NCI-H1048 (cell line): ENCODE results near the gene KCNJ15.

Source experiments
- DNase-seq: peaks from one replicate; lab custom pipeline; 2025; lab: John Stamatoyannopoulos, UW

Gene KCNJ15

GRCh38 chr21:38299671-38300070 is 42.9 kb downstream of the KCNJ15 start:
- no peak for DNase-seq

DNA sequence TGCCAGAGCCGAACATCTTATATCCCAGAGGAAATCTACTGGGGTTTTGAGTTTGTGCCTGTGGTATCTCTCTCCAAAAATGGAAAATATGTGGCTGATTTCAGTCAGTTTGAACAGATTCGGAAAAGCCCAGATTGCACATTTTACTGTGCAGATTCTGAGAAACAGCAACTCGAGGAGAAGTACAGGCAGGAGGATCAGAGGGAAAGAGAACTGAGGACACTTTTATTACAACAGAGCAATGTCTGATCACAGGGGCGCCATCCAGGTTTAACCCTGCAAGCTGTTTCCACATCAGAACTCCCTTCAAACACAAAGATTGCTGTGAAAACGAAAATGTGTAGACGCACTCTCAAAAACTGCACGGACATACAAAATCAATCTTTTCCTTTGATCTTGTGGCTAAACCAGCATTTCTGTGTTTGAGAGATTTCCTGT is 43.4 kb downstream of the KCNJ15 start:
- DNase-seq = no peak

- no peak for DNase-seq
Measured at GRCh38 chr21:38301321-38302214, 44.8 kb downstream of the KCNJ15 start.

DNA sequence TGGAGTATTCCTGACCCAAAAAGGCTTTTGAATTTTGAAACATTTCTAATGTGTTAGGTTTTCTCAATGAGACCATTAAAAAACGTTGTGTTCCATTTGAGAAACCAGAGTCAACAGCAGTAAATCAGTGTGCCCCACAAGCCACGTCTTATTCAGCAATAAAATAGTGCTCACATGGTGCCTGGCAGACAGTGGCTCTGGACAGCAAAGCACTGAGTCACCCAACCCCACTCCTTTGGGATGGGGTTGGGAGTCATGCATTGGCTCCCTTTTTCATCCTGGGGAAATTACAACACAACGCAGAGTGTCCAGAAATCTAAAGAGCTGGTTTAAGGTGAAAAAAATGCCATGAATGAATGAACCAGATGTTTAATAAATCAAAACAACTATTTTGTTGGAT is 46.5 kb downstream of the KCNJ15 start:
- DNase-seq = no peak

- no peak for DNase-seq
Measured at GRCh38 chr21:38306433-38307141, 49.8 kb downstream of the KCNJ15 start.

- no peak for DNase-seq
Measured at GRCh38 chr21:38307771-38308531, 51.2 kb downstream of the KCNJ15 start.

- DNase-seq = no peak
Measured at GRCh38 chr21:38308532-38309119, 51.8 kb downstream of the KCNJ15 start.

GRCh38 chr21:38310646-38311485 is 54.1 kb downstream of the KCNJ15 start:
- no peak for DNase-seq

DNA sequence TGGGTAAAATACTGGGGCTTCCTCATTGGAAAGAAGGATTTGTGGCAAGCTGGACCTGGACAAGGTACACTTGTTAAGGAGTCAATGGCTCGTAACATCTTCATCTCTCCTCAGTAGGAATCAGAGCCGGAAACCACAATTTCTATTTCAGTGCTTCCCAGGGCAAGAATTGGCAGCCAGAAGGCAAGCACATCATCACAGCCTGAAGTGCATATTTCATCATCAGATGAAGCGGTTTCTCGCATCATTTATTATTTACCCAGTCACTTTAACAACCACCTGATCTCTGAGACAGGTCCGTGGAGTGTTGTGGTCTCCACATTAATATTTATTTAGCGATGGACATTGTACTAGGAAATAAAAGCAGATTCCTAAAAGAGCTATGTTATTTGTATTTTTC is 55.0 kb downstream of the KCNJ15 start:
- no peak for DNase-seq

DNA sequence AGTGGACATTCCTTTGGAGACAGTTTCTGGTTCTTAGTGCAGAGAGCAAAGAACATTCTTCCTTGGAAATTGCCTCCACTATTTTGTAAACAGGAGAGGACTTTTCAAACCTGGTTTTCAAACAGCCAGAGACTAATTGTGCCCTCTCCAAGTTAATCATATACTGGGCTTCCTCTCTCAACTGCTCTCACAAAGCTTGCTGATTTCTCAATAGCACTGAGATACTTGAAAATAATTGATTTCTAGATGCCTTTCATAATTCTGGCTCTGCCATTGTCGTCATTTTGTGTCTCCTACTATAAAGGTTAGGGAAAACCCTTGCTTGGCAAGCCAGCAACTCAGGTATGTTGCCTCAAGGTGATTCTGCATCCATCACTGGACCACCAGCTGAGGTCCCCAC is 56.0 kb downstream of the KCNJ15 start:
- no peak for DNase-seq

DNA sequence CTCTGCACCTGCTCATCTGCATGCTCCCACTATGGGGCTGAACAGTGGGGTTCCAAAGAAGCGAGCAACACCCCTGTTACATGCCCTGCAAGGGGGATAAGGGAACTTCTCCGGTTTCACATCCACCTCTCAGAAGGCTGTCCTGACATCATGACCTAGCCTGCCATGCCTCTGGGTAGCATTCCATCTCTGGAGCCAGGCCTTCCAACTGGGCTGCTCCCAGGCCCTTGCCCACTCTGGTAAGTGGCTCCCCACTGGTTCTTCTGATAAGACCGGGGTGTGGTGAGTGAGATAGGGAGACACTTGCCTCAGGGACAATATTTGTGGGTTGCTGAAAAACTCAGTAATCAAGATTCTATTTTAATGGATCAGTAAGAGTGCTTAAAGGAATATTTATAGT is 57.8 kb downstream of the KCNJ15 start:
- DNase-seq = no peak

DNA sequence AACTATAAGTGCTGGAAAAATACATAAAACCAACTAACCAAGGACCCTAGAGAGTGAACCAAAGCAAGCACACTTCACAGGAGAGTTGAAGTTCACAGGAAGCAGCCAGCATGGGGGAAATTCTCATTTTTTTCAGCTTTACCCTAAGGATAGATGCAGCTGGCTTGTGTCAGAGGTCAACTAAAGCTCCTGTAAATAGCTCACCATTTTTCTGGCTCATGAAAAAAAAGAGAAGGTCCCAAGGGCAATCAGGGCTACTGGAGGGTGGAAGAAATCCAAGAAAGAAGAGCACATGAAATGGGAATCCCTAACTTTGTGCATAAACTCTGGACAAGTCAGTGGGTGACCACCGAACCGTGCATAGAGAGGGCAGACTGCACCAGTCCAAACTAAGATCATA is 58.3 kb downstream of the KCNJ15 start:
- DNase-seq = no peak

DNA sequence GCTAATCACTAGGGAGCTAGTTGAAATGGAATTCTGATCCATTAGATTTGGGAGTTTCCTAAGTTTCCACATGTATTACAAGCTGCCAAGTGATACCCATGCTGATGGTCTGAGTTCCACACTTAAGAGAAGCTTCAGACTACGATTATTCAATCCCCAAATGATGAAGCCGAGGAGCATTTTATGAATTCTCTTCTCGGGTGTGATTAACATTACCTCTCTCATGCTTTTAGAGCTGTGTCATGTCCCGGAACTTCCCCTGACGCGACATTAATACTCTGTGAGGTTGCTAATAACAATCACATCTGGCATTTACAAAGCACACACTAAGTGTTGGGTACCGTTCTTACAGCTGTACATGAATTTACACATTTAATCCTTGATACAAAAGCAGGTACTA is 63.0 kb downstream of the KCNJ15 start:
- DNase-seq = no peak

- DNase-seq = no peak
Measured at GRCh38 chr21:38321568-38321967, 64.8 kb downstream of the KCNJ15 start.

- DNase-seq = no peak
Measured at GRCh38 chr21:38322311-38322950, 65.6 kb downstream of the KCNJ15 start.

- no peak for DNase-seq
Measured at GRCh38 chr21:38323721-38324531, 67.1 kb downstream of the KCNJ15 start.

- DNase-seq = no peak
Measured at GRCh38 chr21:38325216-38325615, 68.4 kb downstream of the KCNJ15 start.

DNA sequence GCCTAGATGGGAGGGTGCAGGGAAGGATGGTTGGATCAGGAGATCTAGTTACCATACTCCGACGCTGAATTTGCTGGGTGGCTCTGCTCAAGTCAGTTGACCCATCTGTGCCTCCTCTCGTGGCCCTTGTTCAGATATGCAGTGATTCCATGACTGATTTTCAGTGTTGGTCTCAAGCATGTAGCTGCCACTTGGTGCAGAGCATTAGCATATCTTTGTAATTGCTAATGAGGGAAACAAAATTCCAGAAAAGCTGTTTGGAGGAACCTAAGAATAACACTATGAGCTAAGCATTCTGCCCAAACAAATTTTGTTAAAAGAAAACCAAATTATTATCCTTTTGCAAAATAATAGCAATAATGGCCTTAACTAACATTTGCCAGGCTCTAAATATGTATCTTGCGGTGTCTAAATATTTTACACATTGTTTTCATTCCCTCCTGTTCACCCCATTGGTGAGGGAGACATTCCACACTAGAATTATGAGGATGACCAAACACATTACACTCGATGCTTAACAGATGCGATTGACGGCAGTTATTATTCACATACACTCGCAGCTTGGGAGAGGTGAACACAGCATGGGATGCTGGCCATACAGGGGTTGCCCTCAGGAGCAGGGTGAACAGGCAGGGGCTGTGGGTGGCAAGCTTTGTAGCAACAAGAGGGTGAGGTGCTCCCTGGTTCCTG is 69.1 kb downstream of the KCNJ15 start:
- no peak for DNase-seq

DNA sequence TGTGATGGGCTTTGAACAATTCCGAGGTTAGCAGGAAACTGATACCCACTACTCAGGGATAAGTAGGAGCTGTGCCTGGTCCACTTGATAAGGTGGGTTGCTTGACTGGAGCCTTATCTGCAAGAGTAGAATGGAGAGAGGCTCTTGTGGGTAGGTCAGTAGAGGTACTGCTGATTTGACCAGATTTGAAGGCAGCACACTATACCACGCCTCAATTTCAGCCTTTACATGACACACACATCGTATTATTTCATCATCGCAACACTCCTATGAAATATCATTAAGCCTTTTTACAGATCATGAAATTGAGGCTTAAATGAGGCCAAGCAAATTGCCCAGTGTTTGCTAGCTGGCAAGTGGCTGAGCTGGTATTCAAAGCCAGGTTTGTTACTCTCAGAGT is 69.6 kb downstream of the KCNJ15 start:
- no peak for DNase-seq
